Measurements from ENCODE around the gene FOXRED2. TPM values are rescaled to one million over a fixed set of nuclear protein-coding genes. Genes with fewer than 3 reads are reported as not detected.

FOXRED2 gene
- polyA plus RNA-seq, 1 of the 3 experiments (the other 2 are of a cell fraction), result 7.9 TPM

GRCh38 chr22:36440429-36441002 lies 66.3 kb downstream of the FOXRED2 start:
- Histone ChIP-seq H3K36me3 (replicated peaks in 1 of 2; ENCODE audit: control insufficient read depth in 1 of 2, insufficient read depth in 2 of 2, low read length in 1 of 2) (no peaks in the 10 kb centered on the region), H3K4me3 (ENCODE audit: low read depth in 2 of 2, low read length in 1 of 2) (no peak overlapping the region), H4K20me1 (ENCODE audit: insufficient read depth) (no peaks in the 10 kb centered on the region), H3K9me2 (no peaks in the 10 kb centered on the region), H3K4me1 (ENCODE audit: control insufficient read depth in 1 of 2, insufficient read depth in 2 of 2, low read depth in 1 of 2, low read length in 1 of 2) (peaks cover 0 to 16% of the 10 kb centered on the region in 2 experiments; a peak in 2 of 4 replicates), H3K9me3 (no peaks in the 10 kb centered on the region), H3F3A (replicated peaks; ENCODE audit: insufficient read depth) (peaks cover 30% of the 10 kb centered on the region), H3K4me2 (peak overlapping the region; percentile 45; the same call in 1 of the 2 replicates), H3K27ac (ENCODE audit: low read depth in 2 of 2, low read length in 1 of 2) (peak overlapping the region in 1 of 2 experiments; percentile 84; a peak in 2 of 4 replicates), H3K27me3 (ENCODE audit: insufficient read depth) (no peaks in the 10 kb centered on the region), H3K79me2 (ENCODE audit: insufficient read depth) (no peaks in the 10 kb centered on the region), H3K9ac (no peak overlapping the region), H2AFZ (ENCODE audit: low read depth) (no peak overlapping the region)
- TF ChIP-seq RCOR1 (IDR thresholded peaks at IDR 0.05; ENCODE audit: low read length) (no peak), GATA2 (CRISPR knock-in tag; IDR thresholded peaks at IDR 0.05) (no peak), SIN3A (IDR thresholded peaks at IDR 0.05; ENCODE audit: borderline replicate concordance, low read depth, low read length) (no peak), FOXM1 (IDR thresholded peaks at IDR 0.05; ENCODE audit: low read depth) (no peak), FOXJ3 (CRISPR knock-in tag; IDR thresholded peaks at IDR 0.05) (no peak), CTCF (IDR thresholded peaks at IDR 0.05) (no peak), EP300 (IDR thresholded peaks at IDR 0.05; ENCODE audit: borderline replicate concordance in 1 of 2, low read depth in 1 of 2, low read length in 1 of 2) (no peak), POLR2AphosphoS5 (IDR thresholded peaks at IDR 0.05; ENCODE audit: low read depth, low read length) (no peak), SMC3 (IDR thresholded peaks at IDR 0.05; ENCODE audit: low read depth, low read length) (no peak), RXRA (IDR thresholded peaks at IDR 0.05; ENCODE audit: borderline replicate concordance, low read depth) (no peak)
- TF ChIP-seq, protein P1, sequence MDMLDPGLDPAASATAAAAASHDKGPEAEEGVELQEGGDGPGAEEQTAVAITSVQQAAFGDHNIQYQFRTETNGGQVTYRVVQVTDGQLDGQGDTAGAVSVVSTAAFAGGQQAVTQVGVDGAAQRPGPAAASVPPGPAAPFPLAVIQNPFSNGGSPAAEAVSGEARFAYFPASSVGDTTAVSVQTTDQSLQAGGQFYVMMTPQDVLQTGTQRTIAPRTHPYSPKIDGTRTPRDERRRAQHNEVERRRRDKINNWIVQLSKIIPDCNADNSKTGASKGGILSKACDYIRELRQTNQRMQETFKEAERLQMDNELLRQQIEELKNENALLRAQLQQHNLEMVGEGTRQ (IDR thresholded peaks at IDR 0.05; ENCODE audit: borderline replicate concordance, low read depth, low read length), result no peak
- TF ChIP-seq, protein P2, sequence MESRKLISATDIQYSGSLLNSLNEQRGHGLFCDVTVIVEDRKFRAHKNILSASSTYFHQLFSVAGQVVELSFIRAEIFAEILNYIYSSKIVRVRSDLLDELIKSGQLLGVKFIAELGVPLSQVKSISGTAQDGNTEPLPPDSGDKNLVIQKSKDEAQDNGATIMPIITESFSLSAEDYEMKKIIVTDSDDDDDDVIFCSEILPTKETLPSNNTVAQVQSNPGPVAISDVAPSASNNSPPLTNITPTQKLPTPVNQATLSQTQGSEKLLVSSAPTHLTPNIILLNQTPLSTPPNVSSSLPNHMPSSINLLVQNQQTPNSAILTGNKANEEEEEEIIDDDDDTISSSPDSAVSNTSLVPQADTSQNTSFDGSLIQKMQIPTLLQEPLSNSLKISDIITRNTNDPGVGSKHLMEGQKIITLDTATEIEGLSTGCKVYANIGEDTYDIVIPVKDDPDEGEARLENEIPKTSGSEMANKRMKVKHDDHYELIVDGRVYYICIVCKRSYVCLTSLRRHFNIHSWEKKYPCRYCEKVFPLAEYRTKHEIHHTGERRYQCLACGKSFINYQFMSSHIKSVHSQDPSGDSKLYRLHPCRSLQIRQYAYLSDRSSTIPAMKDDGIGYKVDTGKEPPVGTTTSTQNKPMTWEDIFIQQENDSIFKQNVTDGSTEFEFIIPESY (IDR thresholded peaks at IDR 0.05; ENCODE audit: borderline replicate concordance, low read depth), result no peak
- TF ChIP-seq, protein P3, sequence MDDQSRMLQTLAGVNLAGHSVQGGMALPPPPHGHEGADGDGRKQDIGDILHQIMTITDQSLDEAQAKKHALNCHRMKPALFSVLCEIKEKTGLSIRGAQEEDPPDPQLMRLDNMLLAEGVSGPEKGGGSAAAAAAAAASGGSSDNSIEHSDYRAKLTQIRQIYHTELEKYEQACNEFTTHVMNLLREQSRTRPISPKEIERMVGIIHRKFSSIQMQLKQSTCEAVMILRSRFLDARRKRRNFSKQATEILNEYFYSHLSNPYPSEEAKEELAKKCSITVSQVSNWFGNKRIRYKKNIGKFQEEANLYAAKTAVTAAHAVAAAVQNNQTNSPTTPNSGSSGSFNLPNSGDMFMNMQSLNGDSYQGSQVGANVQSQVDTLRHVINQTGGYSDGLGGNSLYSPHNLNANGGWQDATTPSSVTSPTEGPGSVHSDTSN (IDR thresholded peaks at IDR 0.05), result no peak
- CTCF ChIA-PET, result interaction anchor here (0.9 kb wide), 1 partner anchor 89 kb away, joined by 3 read pairs; no protein-coding TSS in a partner anchor
- 88% methylated on average over 8 of the region's 8 CpGs for WGBS (ENCODE audit: low lambda C conversion rate)
- POLR2A ChIA-PET, result no interaction called here
- no peak for DNase-seq

All from SK-N-SH (cell line).